Loucy (cell line): ENCODE measurements around the gene CPED1.

Experiments used
- H2AFZ ChIP-seq: fragments of 200-600 bp; sonication (generic); 2 replicates; pipeline ENCODE4 v1.6.0; 2016; ENCODE audit warnings: antibody characterized with exemption, mild to moderate bottlenecking, low read length, moderate library complexity
- H3F3A ChIP-seq: fragments of 200-600 bp; 2 replicates; pipeline ENCODE4 v1.6.0; 2016; ENCODE audit warnings: antibody characterized with exemption, low read depth, mild to moderate bottlenecking
- H3K27me3 ChIP-seq: fragments of 200-600 bp; sonication (generic); 2 replicates; pipeline ENCODE4 v1.6.1; 2014; ENCODE audit warnings: low read length, mild to moderate bottlenecking; ENCODE audit not compliant: insufficient read depth, poor library complexity, severe bottlenecking
- H3K36me3 ChIP-seq: fragments of 200-600 bp; sonication (generic); 2 replicates; pipeline ENCODE4 v1.6.1; 2016; ENCODE audit warnings: low read length; ENCODE audit not compliant: insufficient read depth
- H3K4me1 ChIP-seq: fragments of 200-600 bp; sonication (generic); 2 replicates; pipeline ENCODE4 v1.5.1; 2014; ENCODE audit warnings: low read length, mild to moderate bottlenecking; ENCODE audit not compliant: insufficient read depth, poor library complexity, severe bottlenecking
- H3K4me2 ChIP-seq: fragments of 200-600 bp; sonication (generic); 2 replicates; pipeline ENCODE4 v1.6.0; 2014; ENCODE audit warnings: antibody characterized with exemption, low read length, low read depth, mild to moderate bottlenecking; ENCODE audit not compliant: poor library complexity, severe bottlenecking
- H3K4me3 ChIP-seq: fragments of 200-600 bp; sonication (generic); 2 replicates; pipeline ENCODE4 v1.5.1; 2014; ENCODE audit warnings: low read length, mild to moderate bottlenecking, mixed read lengths; ENCODE audit not compliant: poor library complexity, severe bottlenecking
- H3K79me2 ChIP-seq: fragments of 200-600 bp; sonication (generic); 2 replicates; pipeline ENCODE4 v1.6.1; 2014; ENCODE audit warnings: low read length; ENCODE audit not compliant: insufficient read depth
- H3K9ac ChIP-seq: fragments of 200-600 bp; sonication (generic); 2 replicates; pipeline ENCODE4 v1.6.0; 2014; ENCODE audit warnings: mild to moderate bottlenecking, low read depth, low read length, moderate library complexity; ENCODE audit not compliant: poor library complexity, severe bottlenecking
- H3K9me2 ChIP-seq: fragments of 200-600 bp; sonication (generic); replicated peaks from 2 replicates; pipeline ENCODE4 v1.6.1; 2016; ENCODE audit warnings: low read depth, low read length, mixed read lengths
- H3K9me3 ChIP-seq: fragments of 200-600 bp; sonication (generic); 2 replicates; pipeline ENCODE4 v1.6.1; 2014; ENCODE audit warnings: mild to moderate bottlenecking, antibody characterized with exemption, low read length, low read depth; ENCODE audit not compliant: insufficient read depth
- H4K20me1 ChIP-seq: fragments of 200-600 bp; sonication (generic); 2 replicates; pipeline ENCODE4 v1.6.0; 2014; ENCODE audit warnings: antibody characterized with exemption, low read length, mild to moderate bottlenecking; ENCODE audit not compliant: insufficient read depth, poor library complexity, severe bottlenecking
- CTCF ChIP-seq: fragments of 200-600 bp; sonication (generic); conservative IDR thresholded peaks from 2 replicates; pipeline ENCODE4 v1.5.1; 2014; ENCODE audit warnings: mild to moderate bottlenecking, antibody characterized with exemption, low read length
- EZH2phosphoT487 ChIP-seq: fragments of 200-600 bp; IDR thresholded peaks from 2 replicates; pipeline ENCODE4 v1.6.1; 2018; ENCODE audit warnings: antibody characterized with exemption, mild to moderate bottlenecking, moderate library complexity, borderline replicate concordance

Gene CPED1

GRCh38 chr7:121294448-121294992 lies 306.0 kb downstream of the CPED1 start:
- no peaks in the 10 kb centered on the region for H3K9me2 ChIP-seq
- no peaks in the 10 kb centered on the region for H3F3A ChIP-seq
- TF ChIP-seq CTCF = no peak
- TF ChIP-seq EZH2phosphoT487 = no peak
- no peak overlapping the region for H3K4me3 ChIP-seq
- no peak overlapping the region for H2AFZ ChIP-seq
- H3K4me1 ChIP-seq = no peaks in the 10 kb centered on the region
- no peak overlapping the region for H3K4me2 ChIP-seq
- no peaks in the 10 kb centered on the region for H4K20me1 ChIP-seq
- no peaks in the 10 kb centered on the region for H3K36me3 ChIP-seq
- no peak overlapping the region for H3K9ac ChIP-seq
- H3K9me3 ChIP-seq = no peaks in the 10 kb centered on the region
- no peaks in the 10 kb centered on the region for H3K79me2 ChIP-seq
- H3K27me3 ChIP-seq = no peaks in the 10 kb centered on the region

- H3K9me2 ChIP-seq = no peaks in the 10 kb centered on the region
- H3K36me3 ChIP-seq = no peaks in the 10 kb centered on the region
- H3K79me2 ChIP-seq = no peaks in the 10 kb centered on the region
- H3K27me3 ChIP-seq = no peaks in the 10 kb centered on the region
- H3F3A ChIP-seq = no peaks in the 10 kb centered on the region
- H3K9ac ChIP-seq = no peak overlapping the region
- no peak overlapping the region for H3K4me3 ChIP-seq
- H4K20me1 ChIP-seq = no peaks in the 10 kb centered on the region
- TF ChIP-seq EZH2phosphoT487 (no peak), CTCF (no peak)
- no peak overlapping the region for H3K4me2 ChIP-seq
- no peak overlapping the region for H2AFZ ChIP-seq
- no peaks in the 10 kb centered on the region for H3K4me1 ChIP-seq
- H3K9me3 ChIP-seq = no peaks in the 10 kb centered on the region
Measured at GRCh38 chr7:121297843-121298242, 309.3 kb downstream of the CPED1 start.

- Histone ChIP-seq H3K4me1 (no peaks in the 10 kb centered on the region), H2AFZ (no peak overlapping the region), H3K9me2 (no peaks in the 10 kb centered on the region), H3K4me3 (no peak overlapping the region), H3K27me3 (no peaks in the 10 kb centered on the region), H3K9me3 (no peaks in the 10 kb centered on the region), H3K4me2 (no peak overlapping the region), H3F3A (no peaks in the 10 kb centered on the region), H4K20me1 (no peaks in the 10 kb centered on the region), H3K36me3 (no peaks in the 10 kb centered on the region), H3K9ac (no peak overlapping the region), H3K79me2 (no peaks in the 10 kb centered on the region)
- TF ChIP-seq CTCF (no peak), EZH2phosphoT487 (no peak)
Measured at GRCh38 chr7:121298831-121299239, 310.3 kb downstream of the CPED1 start.
